Measurements from ENCODE around the gene COL27A1.
"Not testable (repeated sequence)": the region's sequence is repeated elsewhere in the genome, so short reads cannot be mapped to it uniquely, and the experiment has no call there.

COL27A1 gene

GRCh38 chr9:114185570-114186490, 30.5 kb downstream of the COL27A1 start:
- no peak for DNase-seq

DNA sequence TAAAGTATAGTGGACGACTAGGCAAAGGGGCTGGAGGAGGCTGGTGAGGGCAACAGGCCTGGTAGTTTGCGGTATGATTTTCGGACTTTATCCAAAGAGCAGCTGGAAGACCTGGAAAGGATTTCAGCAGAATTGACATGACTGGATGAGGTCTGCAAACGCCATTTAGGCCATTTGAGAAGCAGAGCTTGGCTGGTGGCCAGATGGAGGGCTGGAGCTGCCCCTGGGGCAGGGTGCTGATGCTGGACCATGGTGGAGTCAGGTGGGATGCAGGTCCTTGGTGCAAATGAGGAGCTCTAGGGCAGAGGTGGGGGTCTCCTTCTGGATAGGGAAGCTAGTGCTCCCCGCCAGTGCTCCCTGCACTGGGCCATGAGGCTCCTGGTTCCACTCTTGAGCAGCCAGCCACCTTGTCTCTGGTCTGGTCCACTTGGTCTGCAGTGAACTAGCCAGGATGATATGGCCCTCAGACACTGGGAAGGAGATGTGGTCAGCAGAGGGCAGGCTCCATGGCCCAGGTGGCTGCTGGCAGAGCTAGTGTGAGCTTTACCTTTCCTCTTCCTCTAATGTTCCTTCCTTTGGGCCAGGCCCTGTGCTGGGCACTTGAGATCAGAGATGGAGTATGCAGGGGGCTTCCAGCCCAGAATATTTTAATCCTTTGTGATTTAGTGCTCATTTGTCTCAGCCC, 31.4 kb downstream of the COL27A1 start:
- DNase-seq = no peak

DNA sequence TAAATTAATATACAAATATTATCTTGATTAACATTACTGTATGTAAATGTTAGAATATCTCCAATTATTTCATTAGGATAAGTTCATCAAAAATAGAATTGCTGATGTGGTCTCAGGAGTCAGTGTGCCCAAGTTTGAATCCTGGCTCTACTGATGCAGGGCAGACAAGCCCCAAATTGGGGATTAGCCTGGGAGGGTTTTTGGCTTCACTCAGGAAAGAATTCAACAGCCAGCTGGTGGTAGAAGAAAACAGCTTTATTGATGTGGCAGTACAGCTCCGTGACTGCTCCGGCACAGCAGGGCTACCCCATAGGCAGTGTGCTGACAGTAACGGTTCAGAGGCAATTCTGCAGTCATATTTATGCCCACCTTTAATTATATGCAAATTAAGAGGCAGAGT, 32.5 kb downstream of the COL27A1 start:
- no peak for DNase-seq

- DNase-seq = no peak
Measured at GRCh38 chr9:114189823-114190562, 34.7 kb downstream of the COL27A1 start.

GRCh38 chr9:114190563-114190905, 35.2 kb downstream of the COL27A1 start:
- no peak for DNase-seq

DNA sequence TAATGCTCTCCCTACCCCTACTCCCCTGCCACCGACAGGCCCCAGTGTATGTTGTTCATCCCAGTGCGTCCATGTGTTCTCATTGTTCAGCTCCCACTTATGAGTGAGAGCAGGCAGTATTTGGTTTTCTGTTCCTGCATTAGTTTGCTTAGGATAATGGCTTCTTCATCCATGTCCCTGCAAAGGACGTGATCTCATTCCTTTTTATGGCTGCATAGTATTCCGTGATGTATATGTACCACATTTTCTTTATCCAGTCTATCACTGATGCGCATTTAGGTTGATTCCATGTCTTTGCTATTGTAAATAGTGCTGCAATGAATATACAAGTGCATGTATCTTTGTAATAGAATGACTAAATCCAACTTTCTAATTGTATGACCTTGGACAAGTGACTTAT, 36.1 kb downstream of the COL27A1 start:
- not testable (repeated sequence) for DNase-seq

DNA sequence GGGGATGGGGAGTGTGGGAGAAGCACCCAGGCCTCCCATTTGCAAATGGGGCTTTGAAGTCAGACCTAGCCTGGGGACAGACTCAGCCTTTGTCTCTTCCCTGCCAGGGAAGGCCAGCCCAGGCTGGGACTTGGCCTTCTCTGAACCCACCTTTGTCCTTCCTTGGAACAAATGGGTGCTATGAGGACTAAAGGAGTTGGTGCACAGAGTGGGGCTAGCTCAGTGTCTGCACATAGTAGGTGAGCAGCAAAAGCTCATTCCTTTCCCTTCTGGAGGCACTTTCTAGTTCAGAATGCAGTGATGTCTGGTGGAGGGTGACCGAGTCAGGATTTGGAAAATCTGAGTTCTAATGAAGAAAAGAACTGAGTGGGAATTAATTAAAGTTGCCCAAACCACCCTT, 37.2 kb downstream of the COL27A1 start:
- DNase-seq = no peak

GRCh38 chr9:114193090-114193489, 37.8 kb downstream of the COL27A1 start:
- DNase-seq = no peak

DNA sequence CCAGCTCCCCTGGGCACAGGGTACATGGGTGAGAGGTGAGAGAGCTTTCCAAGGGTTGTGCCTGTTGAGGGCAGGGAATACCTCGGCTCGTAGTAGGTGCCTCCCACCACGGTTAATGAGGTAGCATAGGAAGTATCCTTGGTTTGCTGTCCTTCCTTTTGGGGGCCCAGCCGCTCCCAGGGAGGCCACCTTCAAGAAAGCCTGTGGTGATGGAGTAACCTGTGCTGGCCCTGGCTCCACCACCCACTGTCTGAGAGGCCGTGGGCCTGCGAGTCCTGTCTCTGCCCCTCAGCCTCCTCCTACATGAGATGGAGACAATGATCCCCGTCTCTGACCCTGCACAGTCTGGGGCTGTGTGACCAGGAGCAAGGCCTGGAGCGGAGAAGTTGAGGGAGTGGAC, 40.8 kb downstream of the COL27A1 start:
- no peak for DNase-seq

DNA sequence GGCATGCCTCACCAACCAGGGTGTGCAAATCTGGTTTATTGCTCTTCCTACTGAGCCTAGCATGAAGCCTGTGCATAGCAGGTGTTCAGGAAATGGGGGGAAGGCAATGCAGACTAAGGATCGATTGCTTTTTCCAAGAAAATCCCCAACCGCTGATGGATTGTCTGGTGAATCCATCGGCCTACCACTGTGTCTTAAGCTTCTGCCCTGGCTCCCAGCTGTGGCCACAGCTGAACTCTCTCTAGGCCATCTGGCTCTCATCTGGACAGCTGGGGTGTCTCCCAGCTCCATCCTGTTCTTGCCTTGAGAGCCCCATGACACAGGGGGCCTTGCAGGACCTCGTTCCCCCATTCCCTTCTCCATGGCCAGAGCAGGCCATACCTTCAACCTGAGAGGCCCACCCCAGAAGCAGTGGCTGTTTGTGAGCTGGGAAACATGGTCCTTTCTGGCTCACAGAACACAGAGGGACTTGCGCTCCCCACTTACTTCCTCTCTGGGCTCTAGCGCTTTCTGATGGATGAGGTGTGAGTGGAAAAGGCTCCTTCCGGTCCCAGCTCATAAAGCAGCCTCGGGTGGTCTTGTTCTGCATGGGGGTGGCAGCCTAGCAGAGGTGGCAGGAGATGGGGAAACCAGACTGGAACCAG, 41.8 kb downstream of the COL27A1 start:
- DNase-seq = no peak

DNA sequence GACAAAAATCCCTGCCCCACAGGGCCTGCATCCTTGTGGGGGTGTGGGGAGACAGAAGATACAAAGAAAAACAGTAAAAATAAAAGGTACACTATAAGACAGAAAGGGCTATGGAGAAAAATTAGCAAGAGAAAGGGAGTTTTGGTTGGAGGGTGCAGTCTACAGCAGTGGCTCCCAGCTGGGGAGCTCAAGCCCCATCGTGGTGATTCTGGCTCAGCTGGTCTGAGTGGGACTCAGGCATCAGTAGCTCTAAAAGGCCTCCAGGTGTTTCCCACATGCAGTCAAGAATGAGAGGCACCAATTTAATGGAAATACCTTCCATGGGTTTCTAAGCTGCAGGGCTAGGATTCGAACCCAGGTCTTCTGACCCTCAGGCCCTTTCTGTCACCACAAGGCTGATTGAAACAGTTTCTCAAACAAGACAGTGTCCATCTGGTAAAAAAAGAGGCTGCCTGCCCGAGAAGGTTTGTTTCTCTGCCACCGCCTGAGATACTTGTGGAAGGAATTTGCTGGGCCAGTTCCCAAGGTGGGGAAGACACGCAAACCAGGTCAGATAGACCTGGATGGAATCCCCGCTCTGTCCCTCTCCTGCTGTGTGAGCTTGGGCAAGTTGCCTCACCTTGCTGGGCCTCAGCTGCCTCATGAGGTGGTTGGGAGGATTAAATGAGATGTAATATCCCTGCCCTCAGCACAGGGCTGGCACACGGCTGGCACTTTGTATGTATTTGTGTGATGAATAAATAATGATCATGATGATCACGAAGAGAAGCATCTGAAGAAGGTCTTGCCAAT, 43.1 kb downstream of the COL27A1 start:
- no peak for DNase-seq

- no peak for DNase-seq
Measured at GRCh38 chr9:114200721-114201300, 45.5 kb downstream of the COL27A1 start.

DNA sequence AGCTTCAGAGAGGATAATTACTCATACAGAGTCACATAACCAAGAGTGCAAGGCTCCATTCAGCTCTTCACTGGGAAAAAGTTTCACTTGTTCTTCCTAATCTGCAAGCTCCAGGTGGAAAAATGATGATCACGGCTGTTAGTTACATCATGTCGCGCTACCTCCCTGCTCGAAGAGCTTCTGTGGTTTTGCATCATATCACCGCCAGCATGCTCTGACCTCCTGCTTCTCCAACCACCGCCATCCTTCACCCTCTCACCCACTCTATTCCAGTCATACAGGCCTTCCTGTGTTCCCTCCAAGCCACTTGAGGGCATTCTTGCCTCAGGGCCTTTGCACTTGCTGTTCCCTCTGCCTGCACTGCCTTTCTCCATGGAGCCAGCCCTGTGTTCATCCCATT, 47.1 kb downstream of the COL27A1 start:
- DNase-seq = no peak

DNA sequence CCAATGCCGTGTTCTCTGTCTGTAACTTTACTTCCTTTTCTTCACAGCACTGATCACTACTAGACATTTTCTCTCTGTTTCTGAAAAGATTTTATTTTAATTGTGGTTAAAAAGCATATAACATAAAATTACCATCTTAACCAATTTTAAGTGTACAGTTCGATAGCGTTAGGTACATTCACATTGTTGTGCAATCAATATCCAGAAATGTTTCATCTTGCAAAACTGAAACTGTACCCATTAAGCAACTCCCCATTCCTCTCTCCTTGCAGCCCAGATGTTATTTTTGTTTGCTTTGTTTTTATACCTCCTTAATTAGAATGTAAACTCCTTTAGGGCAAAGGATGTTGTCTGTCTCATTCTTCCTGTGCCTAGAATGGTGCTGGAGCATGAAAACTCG, 47.5 kb downstream of the COL27A1 start:
- DNase-seq = no peak

DNA sequence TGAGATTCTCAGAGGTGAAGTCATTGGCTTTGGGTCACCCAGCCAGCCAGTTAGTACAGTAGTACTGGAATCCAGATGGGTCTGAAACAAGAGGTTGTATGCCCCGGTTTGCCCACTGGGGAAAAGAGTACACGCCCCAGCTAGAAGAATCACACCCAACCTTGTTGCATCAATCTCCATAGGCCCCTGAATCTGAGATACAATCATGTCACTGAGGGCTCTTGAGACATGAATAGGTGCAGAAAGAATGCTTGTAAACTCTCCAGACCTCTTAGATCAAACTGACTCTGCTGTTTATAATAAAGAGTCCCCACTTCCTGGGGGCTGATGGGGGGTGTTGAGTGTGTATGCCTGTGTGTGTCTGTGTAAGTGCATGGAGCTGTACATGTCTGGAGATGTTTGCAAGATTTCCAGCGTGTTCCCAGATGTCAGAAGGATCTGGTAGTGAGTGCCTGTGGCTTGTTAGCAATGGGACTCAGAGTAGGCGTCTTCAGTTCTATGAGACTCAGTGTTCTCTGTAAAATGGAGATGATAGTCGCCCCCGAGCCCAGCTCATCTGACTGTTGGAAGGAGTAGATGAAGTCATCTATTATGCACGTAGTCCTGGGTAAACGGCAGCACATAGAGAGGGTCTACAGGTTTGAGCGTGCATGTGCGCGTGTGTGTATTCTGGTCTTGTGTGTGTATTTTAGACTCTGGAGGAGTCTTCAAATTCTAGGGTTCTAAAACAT, 48.2 kb downstream of the COL27A1 start:
- no peak for DNase-seq

DNA sequence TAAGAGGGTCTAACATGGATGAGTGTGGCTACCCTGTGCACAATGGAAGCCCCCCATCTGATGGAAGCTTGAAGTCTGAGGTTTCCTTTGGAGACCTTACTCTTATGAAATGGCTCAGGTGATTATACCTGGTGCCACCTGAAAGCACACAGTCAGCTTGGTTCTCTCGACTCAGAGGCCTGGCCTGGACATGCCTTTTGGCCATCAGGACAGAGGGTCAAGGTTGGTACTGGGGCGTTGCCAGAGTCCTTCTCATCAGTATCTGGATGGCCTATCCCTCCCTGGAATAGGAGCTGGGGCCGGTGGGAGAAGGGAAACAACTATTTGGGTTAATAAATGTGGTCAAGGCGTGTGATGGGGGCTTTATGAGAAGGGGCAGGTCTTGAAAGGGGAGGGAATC, 48.9 kb downstream of the COL27A1 start:
- DNase-seq = no peak

GRCh38 chr9:114205171-114206015, 50.1 kb downstream of the COL27A1 start:
- DNase-seq = no peak

DNA sequence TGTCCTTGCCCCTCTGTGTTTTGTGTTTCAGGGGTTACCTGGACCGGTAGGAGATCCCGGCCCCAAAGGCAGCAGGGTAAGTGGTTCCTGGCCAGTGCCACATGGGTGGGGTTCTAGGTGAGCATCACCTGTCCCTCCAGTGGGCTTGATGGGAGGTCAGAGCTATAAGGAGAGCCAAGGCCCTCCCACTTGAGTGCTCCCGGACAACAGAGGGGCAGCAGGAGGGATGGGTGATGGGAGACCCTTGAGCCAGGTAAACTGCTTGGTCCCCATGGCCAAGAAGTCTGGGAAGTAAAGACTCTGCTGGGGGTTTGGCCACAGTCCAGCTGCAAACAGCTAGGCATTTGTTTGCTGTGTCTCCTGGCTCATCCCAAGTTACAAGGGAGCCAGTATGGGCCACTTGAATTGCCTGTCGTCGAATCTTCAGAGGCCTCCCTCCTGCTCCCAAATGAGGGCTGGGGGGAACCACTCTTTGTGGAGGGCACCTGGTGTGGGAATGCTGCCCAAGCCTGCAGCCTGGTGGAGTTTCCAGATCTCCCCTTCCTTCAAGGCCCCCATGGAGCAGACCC, 51.0 kb downstream of the COL27A1 start:
- DNase-seq = no peak

GRCh38 chr9:114207034-114207810, 51.9 kb downstream of the COL27A1 start:
- no peak for DNase-seq

Measured in activated effector memory CD4-positive, alpha-beta T cell treated with Interleukin-2 at 50 U/mL for 16 hours (primary cell).